ENCODE results near the gene TFDP2.
"Not testable (repeated sequence)": the region's sequence is repeated elsewhere in the genome, so short reads cannot be mapped to it uniquely, and the experiment has no call there.

Gene TFDP2

DNA sequence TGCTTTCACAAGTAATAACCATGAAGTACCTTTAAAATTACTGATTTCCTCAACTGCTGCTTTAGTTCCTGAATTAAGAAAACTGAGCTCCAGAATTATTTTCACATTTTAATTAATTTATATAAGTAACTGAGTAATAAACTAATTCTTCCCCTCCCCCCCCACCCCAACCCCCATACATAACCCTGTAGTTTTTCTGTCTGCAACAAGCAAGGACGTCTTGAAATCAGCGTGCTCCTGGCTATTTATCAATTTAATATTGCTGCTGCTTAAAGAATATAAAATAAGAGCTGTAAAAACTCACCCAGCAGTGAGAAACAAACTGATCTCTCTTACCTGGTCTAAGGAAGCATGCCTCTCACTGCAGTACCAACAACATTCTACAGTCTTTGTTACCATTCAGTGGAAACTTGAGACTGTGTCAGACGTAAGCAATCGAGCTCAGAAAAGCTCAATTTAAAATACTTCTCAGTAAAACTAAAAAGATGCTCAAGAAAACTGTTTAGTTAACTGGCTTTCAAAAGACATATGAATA, 121.0 kb downstream of the TFDP2 start:
- DNase-seq (ENCODE audit: low read depth, low spot score): peak; percentile 44

DNA sequence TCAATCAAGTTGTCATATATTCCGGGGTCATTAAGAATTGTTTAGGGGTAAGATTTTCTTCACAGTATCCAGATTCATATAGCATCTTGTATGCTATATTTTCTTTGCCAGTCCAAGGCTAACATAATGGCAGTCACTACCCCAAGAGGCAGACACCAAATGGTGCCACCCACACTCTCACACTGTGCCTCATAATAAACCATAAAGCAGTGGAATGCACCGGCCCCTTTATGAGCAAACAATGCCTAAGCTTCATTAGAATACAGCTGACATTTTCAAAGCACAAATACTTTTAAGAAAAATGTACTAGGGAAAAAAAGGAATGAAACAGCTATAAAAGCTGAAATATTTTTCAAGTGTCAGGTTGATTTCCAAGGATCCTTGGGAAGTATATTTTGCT, 121.6 kb downstream of the TFDP2 start:
- no peak for DNase-seq (ENCODE audit: low read depth, low spot score)
- H3K27ac ChIP-seq: peak overlapping the region; percentile 31

More for the DNA sequence above, 121.0 kb downstream of the TFDP2 start:
- H3K27ac ChIP-seq: peak overlapping the region; percentile 31

DNA sequence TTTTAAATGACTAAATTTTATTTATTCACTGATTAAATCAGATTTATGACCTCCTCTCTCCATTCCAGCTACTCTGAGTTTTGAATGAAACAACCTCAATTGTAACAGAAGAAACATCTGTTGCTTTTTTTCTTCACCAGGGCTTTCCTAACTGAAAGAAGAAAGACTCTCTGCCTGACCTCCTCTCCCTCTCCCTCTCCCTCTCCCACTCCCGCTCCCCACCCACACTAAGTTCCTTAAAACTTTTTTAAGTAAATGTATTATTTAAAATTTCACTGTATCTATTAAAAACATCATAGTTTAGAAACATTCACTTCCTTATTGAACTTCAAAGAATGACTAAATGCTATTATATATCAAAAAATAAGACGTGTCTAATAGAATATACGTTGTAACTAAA, 122.0 kb downstream of the TFDP2 start:
- peak overlapping the region; percentile 31 for H3K27ac ChIP-seq

DNA sequence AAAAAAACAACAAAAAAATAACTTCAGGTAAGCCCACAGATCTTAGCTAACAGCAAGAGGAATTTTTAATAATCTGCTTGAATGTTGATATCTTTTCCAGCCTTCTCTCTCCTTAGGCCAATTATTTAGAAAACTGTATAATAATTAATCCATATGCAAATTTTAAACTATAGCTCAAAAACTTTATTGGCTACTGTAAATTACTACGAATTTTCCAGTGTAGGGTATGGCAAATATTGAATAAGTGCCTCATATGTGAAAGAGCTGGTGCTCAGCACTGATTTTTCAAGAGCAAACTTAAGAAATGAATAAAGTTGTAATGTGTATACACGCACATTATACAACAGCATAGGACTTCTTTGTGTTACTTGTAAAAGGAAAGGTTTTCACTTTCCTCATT, 123.0 kb downstream of the TFDP2 start:
- no peak overlapping the region for H3K27ac ChIP-seq
- DNase-seq (ENCODE audit: low read depth, low spot score): no peak

More for the DNA sequence above, 122.0 kb downstream of the TFDP2 start:
- DNase-seq (ENCODE audit: low read depth, low spot score): no peak

DNA sequence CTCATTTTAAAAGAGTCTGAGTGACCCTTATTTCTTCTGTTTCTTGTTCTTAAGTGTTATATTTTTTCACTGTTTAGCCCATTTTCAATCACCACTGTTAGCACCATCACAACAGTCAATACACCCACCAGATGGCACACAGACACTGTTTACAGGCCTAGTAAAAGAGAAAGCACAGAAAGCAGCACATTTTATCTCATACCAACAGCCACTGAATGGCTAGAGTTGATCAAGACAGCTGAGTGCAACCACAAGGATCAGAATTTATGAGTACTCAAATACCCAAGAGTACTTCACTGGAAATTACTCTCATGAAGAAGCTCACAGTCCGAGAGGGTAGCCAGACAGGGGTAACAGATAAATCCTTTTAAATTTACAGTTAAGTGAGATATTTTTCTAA, 127.0 kb downstream of the TFDP2 start:
- no peak overlapping the region for H3K27ac ChIP-seq
- DNase-seq (ENCODE audit: low read depth, low spot score): no peak

DNA sequence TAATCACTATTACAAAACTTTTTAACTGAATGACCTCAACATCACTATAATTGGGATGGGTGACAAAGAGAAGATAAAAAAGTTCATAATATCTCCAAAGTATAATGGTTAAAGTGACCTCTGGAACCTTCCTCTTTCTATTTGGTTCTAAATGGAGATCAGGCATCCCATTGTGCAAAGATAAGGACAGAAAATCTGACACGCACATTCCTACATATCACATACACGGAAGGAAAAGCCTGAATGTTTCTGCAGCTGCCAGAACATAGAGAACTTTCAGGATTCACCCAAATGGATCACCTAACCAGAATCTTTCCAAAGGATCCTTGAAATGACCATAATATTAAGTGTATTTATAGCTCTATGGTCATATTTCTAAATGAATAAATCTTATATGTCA, 128.2 kb downstream of the TFDP2 start:
- DNase-seq (ENCODE audit: low read depth, low spot score): no peak
- H3K27ac ChIP-seq: no peak overlapping the region

DNA sequence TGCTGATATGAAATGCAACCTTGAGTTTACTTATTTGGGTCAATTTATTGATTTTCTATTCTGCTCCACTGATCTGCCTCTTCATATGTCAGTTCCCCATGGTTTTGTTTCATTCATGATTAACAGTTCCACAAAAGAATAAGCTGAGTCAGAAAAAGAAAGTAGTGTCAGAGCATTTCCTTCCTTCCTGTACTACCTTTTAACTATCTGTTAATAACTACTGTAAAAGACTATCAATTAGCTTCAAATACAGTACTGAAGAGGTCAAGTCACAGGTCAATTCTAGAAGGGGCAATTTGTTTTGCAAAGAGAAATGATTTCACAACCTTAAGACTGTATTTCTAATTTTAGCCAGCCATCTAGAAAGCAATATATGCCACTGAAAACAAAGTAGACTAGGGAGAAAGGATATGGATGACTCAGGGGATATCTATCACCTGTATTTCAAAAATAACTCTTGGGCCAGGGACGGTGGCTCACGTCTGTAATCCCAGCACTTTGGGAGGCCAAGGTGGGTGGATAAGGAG, 129.5 kb downstream of the TFDP2 start:
- no peak for DNase-seq (ENCODE audit: low read depth, low spot score)
- peak overlapping the region; percentile 54 for H3K27ac ChIP-seq

DNA sequence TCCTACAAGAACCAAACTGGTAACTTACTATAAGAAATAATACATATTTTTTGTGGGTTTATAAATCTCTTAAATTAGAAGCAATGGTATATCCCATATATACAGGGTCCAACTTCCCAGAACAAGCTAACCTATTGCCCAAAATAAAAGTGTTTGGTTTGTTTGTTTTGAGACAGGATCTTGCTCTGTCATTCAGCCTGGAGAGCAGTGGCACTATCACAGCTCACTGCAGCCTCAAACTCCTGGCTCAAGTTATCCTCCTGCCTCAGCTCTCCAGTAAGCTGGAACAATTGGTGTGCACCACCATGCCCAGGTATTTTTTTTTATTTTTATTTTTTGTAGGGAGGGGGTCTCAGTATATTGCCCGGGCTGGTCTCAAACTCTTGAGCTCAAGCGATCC, 135.4 kb downstream of the TFDP2 start:
- no peak for DNase-seq (ENCODE audit: low read depth, low spot score)
- H3K27ac ChIP-seq: no peak overlapping the region

DNA sequence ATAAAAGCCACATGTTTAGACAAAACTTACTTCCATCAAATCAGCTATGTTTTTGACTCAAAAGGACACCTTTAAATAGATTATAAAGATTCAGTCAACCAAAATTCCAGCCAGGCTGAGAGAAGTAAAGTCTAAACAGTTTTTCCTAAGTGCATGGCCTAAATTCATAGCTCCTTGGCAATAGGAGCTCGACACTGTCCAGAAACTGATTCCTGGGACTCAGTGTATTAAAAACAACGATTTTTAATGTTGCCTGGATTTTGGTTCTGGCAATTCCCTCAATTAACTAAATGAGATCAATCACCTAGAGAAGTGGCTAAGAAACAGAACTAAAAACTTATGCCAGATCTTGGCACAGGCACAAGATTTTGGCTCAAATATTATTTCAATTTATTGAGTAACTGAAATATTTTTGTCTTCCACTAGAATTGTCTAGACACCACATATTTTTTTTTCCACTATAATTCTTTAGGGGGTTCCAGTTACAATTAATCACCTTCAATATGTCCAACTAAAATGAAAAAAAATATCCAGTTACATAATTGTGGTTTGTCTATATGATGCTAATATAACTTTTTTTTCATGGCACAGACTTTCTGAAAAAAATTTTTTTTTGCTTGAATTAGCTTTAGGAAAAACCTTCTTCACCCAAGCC, 135.9 kb downstream of the TFDP2 start:
- H3K27ac ChIP-seq: no peak overlapping the region
- DNase-seq (ENCODE audit: low read depth, low spot score): no peak

DNA sequence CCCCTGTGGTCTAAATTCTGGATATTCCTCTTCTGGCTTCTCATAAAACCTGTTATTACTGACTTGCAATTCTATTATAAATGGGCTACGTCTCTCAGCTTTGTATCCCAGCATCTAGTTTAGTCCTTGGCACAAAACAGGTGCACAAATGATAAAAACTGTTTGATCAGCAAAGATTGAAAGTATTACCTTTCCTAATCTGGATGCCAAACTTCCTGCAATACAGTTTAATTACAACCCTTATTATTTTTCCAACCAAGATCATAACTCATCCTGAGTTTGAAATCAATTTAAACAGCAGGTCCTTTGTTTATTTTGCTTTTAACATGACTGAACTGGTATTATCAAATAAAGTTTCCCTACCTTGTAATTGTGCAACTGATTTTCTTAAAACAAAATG, 140.3 kb downstream of the TFDP2 start:
- H3K27ac ChIP-seq: no peak overlapping the region
- DNase-seq (ENCODE audit: low read depth, low spot score): no peak

DNA sequence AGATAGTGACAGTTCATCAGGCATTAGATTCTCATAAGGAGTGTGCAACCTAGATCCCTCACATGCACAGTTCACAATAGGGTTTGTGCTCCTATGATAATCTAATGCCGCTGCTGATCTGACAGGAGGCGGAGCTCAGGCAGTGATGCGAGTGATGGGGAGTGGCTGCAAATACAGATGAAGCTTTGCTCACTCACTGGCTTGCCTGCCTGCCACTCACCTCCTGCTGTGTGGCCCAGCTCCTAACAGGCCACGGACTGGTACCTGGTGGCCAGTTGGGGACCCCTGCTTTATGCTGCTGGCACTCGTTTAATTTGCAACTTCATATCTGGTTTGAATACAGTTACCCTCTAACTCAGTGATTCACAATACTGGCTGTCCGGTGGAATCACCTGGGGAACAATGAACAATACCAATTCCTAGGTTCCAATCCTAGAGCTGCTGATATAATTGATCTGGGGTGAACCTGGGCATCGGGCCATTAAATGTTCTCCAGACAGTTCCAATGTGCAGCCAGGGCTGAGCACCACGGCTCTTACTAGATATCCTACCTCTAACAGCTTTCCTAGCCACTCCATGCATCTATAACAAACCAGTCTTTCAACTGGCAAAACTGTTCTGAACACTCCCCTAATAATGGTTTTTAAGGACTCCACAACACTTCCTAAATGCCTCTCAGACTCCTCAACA, 141.5 kb downstream of the TFDP2 start:
- no peak overlapping the region for H3K27ac ChIP-seq
- no peak for DNase-seq (ENCODE audit: low read depth, low spot score)

DNA sequence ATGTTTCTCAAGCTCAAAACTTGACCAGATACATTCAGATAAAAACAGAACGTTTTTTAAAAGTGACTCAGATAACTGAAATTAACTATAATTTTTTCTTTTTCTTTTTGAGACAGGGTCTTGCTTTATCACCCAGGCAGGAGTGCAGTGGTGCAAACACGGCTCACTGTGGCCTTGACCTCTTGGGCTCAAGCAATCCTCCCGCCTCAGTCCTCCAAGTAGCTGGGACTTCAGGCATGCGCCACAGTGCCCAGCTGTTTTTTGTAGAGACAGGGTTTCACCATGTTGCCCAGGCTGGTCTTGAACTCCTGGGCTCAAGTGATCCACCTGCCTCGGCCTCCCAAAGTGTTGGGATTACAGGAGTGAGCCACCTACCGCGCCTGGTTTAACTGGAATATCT, 144.4 kb downstream of the TFDP2 start:
- DNase-seq (ENCODE audit: low read depth, low spot score): not testable (repeated sequence)

DNA sequence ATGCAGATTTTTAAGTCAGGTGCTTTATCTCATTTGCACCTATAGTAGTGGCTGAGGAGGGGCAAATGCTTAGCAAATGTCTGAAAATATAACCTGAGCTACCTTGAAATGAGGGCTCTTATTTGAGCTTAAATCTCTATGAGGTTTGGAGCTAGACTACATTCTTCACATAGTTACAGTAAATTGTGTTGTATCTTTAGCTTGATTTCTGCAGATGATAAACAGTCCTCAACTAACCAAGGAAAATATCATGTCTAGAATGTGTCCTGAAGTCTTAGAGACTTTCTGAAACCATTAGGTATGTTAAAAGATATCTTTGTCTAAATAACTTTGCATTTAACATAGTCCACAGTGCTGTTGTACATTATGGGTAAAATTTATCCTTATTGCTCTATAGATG, 145.3 kb downstream of the TFDP2 start:
- H3K27ac ChIP-seq: no peak overlapping the region
- no peak for DNase-seq (ENCODE audit: low read depth, low spot score)

More for the DNA sequence above, 144.4 kb downstream of the TFDP2 start:
- not testable (repeated sequence) for H3K27ac ChIP-seq

DNA sequence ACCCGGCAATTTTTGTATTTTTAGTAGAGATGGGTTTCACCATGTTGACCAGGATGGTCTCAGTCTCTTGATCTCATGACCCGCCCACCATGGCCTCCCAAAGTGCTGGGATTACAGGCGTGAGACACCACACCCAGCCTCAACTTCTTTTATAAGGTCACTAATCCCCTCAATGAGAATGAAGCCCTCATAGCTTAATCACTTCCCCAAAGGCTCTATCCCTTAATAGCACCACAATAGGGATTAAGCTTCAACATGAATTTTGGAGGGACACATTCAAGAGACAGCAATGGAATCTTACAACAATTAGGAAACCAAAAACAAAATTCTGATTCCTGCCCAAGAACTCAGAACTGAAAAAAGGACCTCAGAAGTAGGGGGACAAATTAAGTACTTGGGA, 146.1 kb downstream of the TFDP2 start:
- no peak for DNase-seq (ENCODE audit: low read depth, low spot score)
- H3K27ac ChIP-seq: no peak overlapping the region

DNA sequence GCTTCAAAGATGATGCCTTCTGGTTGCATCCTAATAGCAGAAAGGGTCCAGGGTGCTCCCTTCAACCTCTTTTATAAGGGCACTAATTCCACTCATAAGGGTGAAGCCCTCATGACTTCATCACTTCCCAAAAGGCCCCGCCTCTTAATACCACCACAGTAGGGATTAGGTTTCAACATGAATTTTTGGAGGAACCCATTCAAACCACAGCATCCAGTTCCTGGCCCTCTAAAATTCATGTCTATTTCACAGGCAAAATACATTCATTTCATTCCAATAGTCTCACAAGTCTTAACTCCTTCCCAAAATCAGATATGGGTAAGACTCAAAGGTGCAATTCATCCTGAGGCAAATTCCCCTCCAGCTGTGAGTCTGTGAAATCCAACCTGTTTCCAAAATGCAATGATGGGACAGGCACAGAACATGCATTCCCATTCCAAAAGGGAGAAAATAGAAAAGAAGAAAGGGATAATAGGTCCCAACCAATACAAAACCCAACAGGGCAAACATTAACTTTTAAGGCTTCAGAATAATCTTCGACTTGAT, 148.9 kb downstream of the TFDP2 start:
- no peak for DNase-seq (ENCODE audit: low read depth, low spot score)
- H3K27ac ChIP-seq: no peak overlapping the region

DNA sequence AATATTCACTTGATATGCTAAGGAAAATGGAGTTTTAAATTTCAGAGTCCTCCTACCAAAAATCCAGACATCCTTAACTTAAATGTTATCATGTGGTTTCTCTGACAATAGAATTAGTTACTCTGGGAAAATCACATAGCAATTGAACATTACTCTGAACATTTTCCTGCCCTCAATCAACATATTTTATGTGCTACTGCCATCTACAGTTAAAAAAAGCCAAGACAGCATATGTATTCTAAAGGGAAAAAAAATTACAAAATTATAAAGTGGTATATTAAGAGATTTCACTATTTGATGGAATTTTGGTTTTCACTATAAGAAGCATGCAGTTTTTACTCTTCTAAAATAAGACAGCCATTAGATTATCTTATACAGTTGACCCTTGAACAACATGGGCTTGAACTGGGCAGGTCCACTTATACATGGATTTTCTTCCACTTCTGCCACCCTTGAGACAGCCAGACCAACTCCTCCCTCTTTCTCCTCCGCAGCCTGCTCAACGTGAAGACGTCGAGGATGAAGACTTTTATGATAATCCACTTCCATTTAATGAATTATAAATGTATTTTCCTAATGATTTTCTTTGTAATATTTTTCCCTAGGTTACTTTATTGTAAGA, 150.6 kb downstream of the TFDP2 start:
- DNase-seq (ENCODE audit: low read depth, low spot score): no peak
- H3K27ac ChIP-seq: no peak overlapping the region

DNA sequence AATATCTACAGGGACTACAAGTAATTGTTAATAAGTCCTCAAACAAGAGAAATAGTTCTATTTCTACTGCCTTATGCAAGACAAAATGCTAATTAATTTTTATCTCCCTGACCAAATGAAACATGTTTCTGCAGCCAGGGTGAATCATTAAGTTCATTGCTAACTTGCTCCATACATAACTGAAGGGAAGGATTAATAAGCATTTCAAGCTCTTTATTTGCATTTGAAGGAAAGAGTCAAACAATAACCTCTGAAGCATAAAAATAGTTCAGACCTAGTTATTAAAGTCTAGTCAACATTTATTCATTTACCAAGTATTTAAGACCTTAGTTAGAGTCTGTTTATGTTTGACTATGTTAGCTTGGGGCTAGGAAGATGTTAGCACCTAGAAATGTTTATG, 152.9 kb downstream of the TFDP2 start:
- H3K27ac ChIP-seq: peak overlapping the region; percentile 3
- peak; percentile 3 for DNase-seq (ENCODE audit: low read depth, low spot score)

DNA sequence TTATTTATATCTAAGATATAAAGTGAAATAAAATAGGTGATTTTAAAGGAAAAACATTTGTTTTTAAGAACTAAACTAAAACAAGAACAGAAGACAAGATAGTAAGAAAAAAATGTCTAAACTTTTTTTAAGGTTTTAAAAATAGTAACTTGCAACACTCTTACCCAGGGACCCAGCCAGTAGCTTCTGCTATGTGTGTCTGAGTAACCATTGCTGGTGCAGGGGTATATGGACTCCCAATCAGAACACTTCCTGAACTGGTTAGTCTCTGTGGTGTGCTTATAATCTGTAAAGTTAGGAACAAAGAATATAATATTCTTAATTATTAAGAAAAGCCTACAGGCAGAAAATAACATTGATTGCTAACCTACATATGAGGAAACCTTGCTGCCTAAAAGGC, 154.5 kb downstream of the TFDP2 start:
- DNase-seq (ENCODE audit: low read depth, low spot score): no peak
- H3K27ac ChIP-seq: no peak overlapping the region

DNA sequence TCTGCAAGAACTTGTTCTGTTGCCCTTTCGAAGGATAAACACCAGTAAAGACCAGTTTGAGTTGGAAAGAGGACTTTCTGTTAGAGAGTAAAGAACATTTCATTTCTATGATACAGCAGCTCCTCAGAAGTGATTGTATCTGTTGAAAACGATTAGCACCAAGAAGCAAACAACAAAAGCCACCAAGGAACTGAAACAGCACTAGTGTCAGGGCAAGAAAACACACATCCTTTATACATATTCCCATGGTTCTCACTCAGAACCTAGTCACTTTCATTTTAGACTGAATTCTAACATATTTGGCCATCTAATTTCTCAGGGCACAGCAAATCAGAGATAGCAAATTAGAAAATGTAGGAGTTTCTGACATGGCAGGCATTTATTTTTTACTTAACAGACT, 156.8 kb downstream of the TFDP2 start:
- H3K27ac ChIP-seq: no peak overlapping the region

DNA sequence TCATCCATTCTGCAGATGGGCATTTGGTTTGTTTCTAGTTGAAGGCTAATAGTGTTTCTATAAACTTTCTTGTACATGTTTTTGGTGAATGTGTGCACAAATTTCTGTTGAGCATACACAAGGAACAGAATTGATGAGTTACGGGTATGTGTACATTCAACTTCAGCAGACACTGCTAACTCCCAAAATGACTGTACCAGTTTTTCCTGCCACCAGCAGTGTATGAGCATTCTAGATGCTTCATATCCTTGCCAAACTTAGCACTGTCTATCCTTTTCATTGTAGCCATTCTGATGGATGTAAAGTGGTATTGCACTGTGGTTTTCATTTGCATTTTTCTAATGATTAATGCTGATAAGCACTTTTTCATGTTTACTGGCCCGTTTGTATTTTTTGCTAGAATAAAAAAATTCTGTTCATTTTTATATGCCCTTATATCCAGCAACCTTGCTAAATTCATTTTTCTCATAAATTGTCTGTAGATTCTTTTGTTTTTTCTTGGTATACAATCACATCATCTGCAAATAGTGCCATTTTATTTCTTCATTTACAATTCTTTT, 162.7 kb downstream of the TFDP2 start:
- no peak overlapping the region for H3K27ac ChIP-seq
- DNase-seq (ENCODE audit: low read depth, low spot score): no peak

More for the DNA sequence above, 156.8 kb downstream of the TFDP2 start:
- DNase-seq (ENCODE audit: low read depth, low spot score): no peak
